SK-N-SH (cell line): ENCODE results near the gene FGGY.

Experiments
- CHD2 ChIP-seq: fragments of 150-350 bp; IDR thresholded peaks from 2 replicates; pipeline ENCODE4 v1.6.1; 2018; ENCODE audit warnings: low read length; ENCODE audit not compliant: partially characterized antibody
- EP300 ChIP-seq, 2 experiments: IDR thresholded peaks; 2 replicates each; pipeline versions ENCODE4 v1.4.0 to v1.6.1; 2012; ENCODE audit warnings: borderline replicate concordance in 1 of 2, low read depth in 1 of 2, low read length in 1 of 2
- EZH2phosphoT487 ChIP-seq: fragments of 200-600 bp; sonication (generic); IDR thresholded peaks from 2 replicates; pipeline ENCODE4 v1.6.1; 2017; ENCODE audit warnings: low read depth, mixed run types, mild to moderate bottlenecking, antibody characterized with exemption, moderate library complexity, borderline replicate concordance
- FOXM1 ChIP-seq: IDR thresholded peaks from 2 replicates; pipeline ENCODE4 v1.4.0; 2012; ENCODE audit warnings: low read depth, mild to moderate bottlenecking
- JUND ChIP-seq: IDR thresholded peaks from 2 replicates; pipeline ENCODE4 v1.4.0; 2012
- NRF1 ChIP-seq: IDR thresholded peaks from 2 replicates; pipeline ENCODE4 v1.6.1; 2012; ENCODE audit warnings: low read depth, mild to moderate bottlenecking, low read length
- POLR2AphosphoS5 ChIP-seq: IDR thresholded peaks from 2 replicates; pipeline ENCODE4 v1.6.1; 2012; ENCODE audit warnings: low read depth, low read length
- RAD21 ChIP-seq: IDR thresholded peaks from 2 replicates; pipeline ENCODE4 v1.6.1; 2012; ENCODE audit warnings: mild to moderate bottlenecking, low read length
- RFX5 ChIP-seq: IDR thresholded peaks from 2 replicates; pipeline ENCODE4 v1.6.1; 2012; ENCODE audit warnings: mild to moderate bottlenecking, improper control_type of control experiment, low read length
- SIN3A ChIP-seq: IDR thresholded peaks from 2 replicates; pipeline ENCODE4 v1.6.1; 2012; ENCODE audit warnings: low read depth, mild to moderate bottlenecking, low read length, moderate library complexity, borderline replicate concordance
- TCF12 ChIP-seq: IDR thresholded peaks from 2 replicates; pipeline ENCODE4 v1.4.0; 2012
- TEAD4 ChIP-seq: IDR thresholded peaks from 2 replicates; pipeline ENCODE4 v1.4.0; 2012; ENCODE audit warnings: mild to moderate bottlenecking, borderline replicate concordance; ENCODE audit not compliant: insufficient read depth
- YY1 ChIP-seq: IDR thresholded peaks from 2 replicates; pipeline ENCODE4 v1.4.0; 2012; ENCODE audit warnings: low read depth, mild to moderate bottlenecking
- TF ChIP-seq, protein P1 (sequence below): fragments of 200-600 bp; sonication (generic); IDR thresholded peaks from 2 replicates; pipeline ENCODE4 v1.6.1; 2017; ENCODE audit warnings: antibody characterized with exemption, mild to moderate bottlenecking, moderate library complexity

- no peak for TF ChIP-seq TEAD4
- no peak for TF ChIP-seq SIN3A
- TF ChIP-seq EZH2phosphoT487: no peak
- TF ChIP-seq, protein P1, sequence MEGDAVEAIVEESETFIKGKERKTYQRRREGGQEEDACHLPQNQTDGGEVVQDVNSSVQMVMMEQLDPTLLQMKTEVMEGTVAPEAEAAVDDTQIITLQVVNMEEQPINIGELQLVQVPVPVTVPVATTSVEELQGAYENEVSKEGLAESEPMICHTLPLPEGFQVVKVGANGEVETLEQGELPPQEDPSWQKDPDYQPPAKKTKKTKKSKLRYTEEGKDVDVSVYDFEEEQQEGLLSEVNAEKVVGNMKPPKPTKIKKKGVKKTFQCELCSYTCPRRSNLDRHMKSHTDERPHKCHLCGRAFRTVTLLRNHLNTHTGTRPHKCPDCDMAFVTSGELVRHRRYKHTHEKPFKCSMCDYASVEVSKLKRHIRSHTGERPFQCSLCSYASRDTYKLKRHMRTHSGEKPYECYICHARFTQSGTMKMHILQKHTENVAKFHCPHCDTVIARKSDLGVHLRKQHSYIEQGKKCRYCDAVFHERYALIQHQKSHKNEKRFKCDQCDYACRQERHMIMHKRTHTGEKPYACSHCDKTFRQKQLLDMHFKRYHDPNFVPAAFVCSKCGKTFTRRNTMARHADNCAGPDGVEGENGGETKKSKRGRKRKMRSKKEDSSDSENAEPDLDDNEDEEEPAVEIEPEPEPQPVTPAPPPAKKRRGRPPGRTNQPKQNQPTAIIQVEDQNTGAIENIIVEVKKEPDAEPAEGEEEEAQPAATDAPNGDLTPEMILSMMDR: no peak
- TF ChIP-seq POLR2AphosphoS5: no peak
- TF ChIP-seq RAD21: no peak
- TF ChIP-seq JUND: no peak
- no peak for TF ChIP-seq EP300 (IDR thresholded peaks at IDR 0.05; ENCODE audit: borderline replicate concordance in 1 of 2, low read depth in 1 of 2, low read length in 1 of 2)
- TF ChIP-seq YY1: no peak
- TF ChIP-seq FOXM1: no peak
- no peak for TF ChIP-seq TCF12
- TF ChIP-seq CHD2: no peak
- no peak for TF ChIP-seq NRF1
- no peak for TF ChIP-seq RFX5
Observed at GRCh38 chr1:59664166-59664565, 367.3 kb downstream of the FGGY start.
